Nephron progenitor cell (in vitro differentiated cells): ENCODE results near the gene PSMD3.
A peak's percentile ranks its signal among the peaks of the same experiment; 100 is the strongest.

Source experiments
- DNase-seq: peaks from one replicate; pipeline ENCODE4 v3.0.0; 2021
- H3K27ac Mint-ChIP-seq: 2 replicates; pipeline ENCODE4 v1.8.0; 2021; ENCODE audit warnings: mild to moderate bottlenecking, moderate library complexity, mixed read lengths
- H3K27me3 Mint-ChIP-seq: 2 replicates; pipeline ENCODE4 v1.8.0; 2021; ENCODE audit warnings: mild to moderate bottlenecking, low read depth, mixed read lengths; ENCODE audit not compliant: poor library complexity
- H3K36me3 Mint-ChIP-seq: 2 replicates; pipeline ENCODE4 v1.8.0; 2021; ENCODE audit warnings: low read depth, mixed read lengths
- H3K4me1 Mint-ChIP-seq: 2 replicates; pipeline ENCODE4 v1.8.0; 2021; ENCODE audit warnings: mixed read lengths
- H3K4me3 Mint-ChIP-seq: 2 replicates; pipeline ENCODE4 v1.8.0; 2021; ENCODE audit warnings: mild to moderate bottlenecking, moderate library complexity, mixed read lengths
- H3K9me3 Mint-ChIP-seq: 2 replicates; pipeline ENCODE4 v1.8.0; 2021; ENCODE audit warnings: mild to moderate bottlenecking, moderate library complexity, mixed read lengths
- CTCF ChIP-seq: fragments of 200-600 bp; sonication (generic); IDR thresholded peaks from 2 replicates; pipeline ENCODE4 v1.5.0; 2021; ENCODE audit warnings: antibody characterized with exemption

The PSMD3 gene

GRCh38 chr17:39980351-39981206 lies at the start of gene PSMD3:
PSMD3 (plus strand) TSS chr17:39980807; CDS start chr17:39980971, 164 bp downstream.
- Mint-ChIP-seq H3K9me3 (no peaks in the 10 kb centered on the region), H3K27me3 (peaks cover 28% of the 10 kb centered on the region), H3K27ac (peak within 1 kb of the TSS; percentile 95), H3K36me3 (peaks cover 18% of the 10 kb centered on the region), H3K4me1 (peaks cover 31% of the 10 kb centered on the region), H3K4me3 (peak within 1 kb of the TSS; percentile 98)
- DNase-seq: peak; percentile 99
- TF ChIP-seq CTCF: peak; percentile 61

- no peak overlapping the region for H3K4me3 Mint-ChIP-seq
- H3K27ac Mint-ChIP-seq: peak overlapping the region; percentile 90
- H3K27me3 Mint-ChIP-seq: peaks cover 11% of the 10 kb centered on the region
- peaks cover 56% of the 10 kb centered on the region for H3K4me1 Mint-ChIP-seq
- no peak for TF ChIP-seq CTCF
- no peak for DNase-seq
- no peaks in the 10 kb centered on the region for H3K36me3 Mint-ChIP-seq
- H3K9me3 Mint-ChIP-seq: peaks cover 4% of the 10 kb centered on the region
Measured at GRCh38 chr17:39933912-39934311, 46.7 kb upstream of the PSMD3 start.

- Mint-ChIP-seq H3K4me3 (no peak overlapping the region), H3K27me3 (peaks cover 11% of the 10 kb centered on the region), H3K4me1 (peaks cover 60% of the 10 kb centered on the region), H3K36me3 (no peaks in the 10 kb centered on the region), H3K27ac (peak overlapping the region; percentile 90), H3K9me3 (peaks cover 4% of the 10 kb centered on the region)
- no peak for DNase-seq
- no peak for TF ChIP-seq CTCF
Measured at GRCh38 chr17:39934324-39934723, 46.3 kb upstream of the PSMD3 start.

- no peak for TF ChIP-seq CTCF
- no peak for DNase-seq
- H3K4me3 Mint-ChIP-seq: no peak overlapping the region
- H3K27me3 Mint-ChIP-seq: peaks cover 11% of the 10 kb centered on the region
- peaks cover 4% of the 10 kb centered on the region for H3K9me3 Mint-ChIP-seq
- H3K27ac Mint-ChIP-seq: peak overlapping the region; percentile 62
- peaks cover 72% of the 10 kb centered on the region for H3K4me1 Mint-ChIP-seq
- H3K36me3 Mint-ChIP-seq: no peaks in the 10 kb centered on the region
Measured at GRCh38 chr17:39935909-39936308, 44.7 kb upstream of the PSMD3 start.

GRCh38 chr17:39937447-39937846 lies 43.2 kb upstream of the PSMD3 start:
- TF ChIP-seq CTCF: no peak
- Mint-ChIP-seq H3K27me3 (peaks cover 8% of the 10 kb centered on the region), H3K4me3 (no peak overlapping the region)

More at GRCh38 chr17:39937447-39937846, 43.2 kb upstream of the PSMD3 start:
- H3K36me3 Mint-ChIP-seq: no peaks in the 10 kb centered on the region
- peak overlapping the region; percentile 62 for H3K27ac Mint-ChIP-seq
- DNase-seq: peak; percentile 24
- H3K4me1 Mint-ChIP-seq: peaks cover 86% of the 10 kb centered on the region
- peaks cover 4% of the 10 kb centered on the region for H3K9me3 Mint-ChIP-seq
